GM23248 (cell line): ENCODE results near the gene COL27A1.

Experiments
- EZH2 ChIP-seq: fragments of 200-600 bp; sonication (generic); IDR thresholded peaks from 2 replicates; pipeline ENCODE4 v1.6.1; 2018; ENCODE audit warnings: antibody characterized with exemption, mild to moderate bottlenecking; ENCODE audit not compliant: insufficient read depth, poor library complexity, severe bottlenecking
- EZH2phosphoT487 ChIP-seq: fragments of 200-600 bp; sonication (generic); IDR thresholded peaks from 2 replicates; pipeline ENCODE4 v1.6.1; 2018; ENCODE audit warnings: antibody characterized with exemption, moderate library complexity, mild to moderate bottlenecking, low read depth; ENCODE audit not compliant: insufficient read depth

DNA sequence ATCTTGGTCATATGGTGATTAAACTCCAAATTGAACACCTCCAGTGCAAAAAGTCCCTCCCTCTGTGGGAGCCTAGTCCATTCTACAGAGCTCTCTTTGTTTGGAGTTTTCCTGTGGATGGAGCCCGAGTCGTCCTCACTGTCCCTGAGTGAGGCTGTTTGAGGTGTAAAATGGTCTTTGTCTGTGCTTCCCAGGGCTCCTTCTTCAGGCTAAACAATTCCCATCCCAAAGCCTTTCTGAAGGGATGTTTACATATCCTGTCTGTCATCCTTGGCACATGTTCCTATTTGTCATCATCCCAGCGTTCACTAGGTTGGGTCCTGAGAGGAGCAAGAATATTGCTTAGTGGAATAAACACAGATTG lies 68.9 kb downstream of the COL27A1 start:
- TF ChIP-seq EZH2phosphoT487 (no peak), EZH2 (no peak)
